B cell (primary cell): ENCODE results near the gene COA8.

Experiments
- EZH2 ChIP-seq: IDR thresholded peaks from 2 replicates; pipeline ENCODE4 v1.6.1; 2012; ENCODE audit warnings: borderline replicate concordance, low read depth, mild to moderate bottlenecking, moderate library complexity, low read length; ENCODE audit not compliant: insufficient read depth, poor library complexity, severe bottlenecking
- TF ChIP-seq, protein P1 (sequence below): fragments of 200-600 bp; IDR thresholded peaks from one replicate; pipeline ENCODE4 v1.8.0; 2022; ENCODE audit warnings: antibody characterized with exemption, mild to moderate bottlenecking

DNA sequence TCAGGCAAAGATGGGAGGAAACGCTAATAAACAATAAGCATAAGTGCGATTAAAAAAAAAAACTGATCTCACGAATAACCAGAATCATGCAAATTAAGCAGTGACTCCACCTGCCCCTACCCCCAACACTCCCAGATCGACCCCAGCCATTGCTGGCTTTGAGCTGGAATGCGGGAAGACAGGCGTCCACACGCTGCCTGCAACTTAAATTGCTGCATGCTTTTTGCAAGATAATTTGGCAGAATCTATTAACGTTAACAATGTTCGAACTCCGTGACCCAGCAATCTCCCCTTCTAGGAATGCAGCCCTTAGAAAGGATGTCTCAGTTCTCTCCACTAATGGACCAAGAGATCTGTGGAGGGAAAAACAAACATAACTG is 39.2 kb upstream of the COA8 start:
- TF ChIP-seq, protein P1, sequence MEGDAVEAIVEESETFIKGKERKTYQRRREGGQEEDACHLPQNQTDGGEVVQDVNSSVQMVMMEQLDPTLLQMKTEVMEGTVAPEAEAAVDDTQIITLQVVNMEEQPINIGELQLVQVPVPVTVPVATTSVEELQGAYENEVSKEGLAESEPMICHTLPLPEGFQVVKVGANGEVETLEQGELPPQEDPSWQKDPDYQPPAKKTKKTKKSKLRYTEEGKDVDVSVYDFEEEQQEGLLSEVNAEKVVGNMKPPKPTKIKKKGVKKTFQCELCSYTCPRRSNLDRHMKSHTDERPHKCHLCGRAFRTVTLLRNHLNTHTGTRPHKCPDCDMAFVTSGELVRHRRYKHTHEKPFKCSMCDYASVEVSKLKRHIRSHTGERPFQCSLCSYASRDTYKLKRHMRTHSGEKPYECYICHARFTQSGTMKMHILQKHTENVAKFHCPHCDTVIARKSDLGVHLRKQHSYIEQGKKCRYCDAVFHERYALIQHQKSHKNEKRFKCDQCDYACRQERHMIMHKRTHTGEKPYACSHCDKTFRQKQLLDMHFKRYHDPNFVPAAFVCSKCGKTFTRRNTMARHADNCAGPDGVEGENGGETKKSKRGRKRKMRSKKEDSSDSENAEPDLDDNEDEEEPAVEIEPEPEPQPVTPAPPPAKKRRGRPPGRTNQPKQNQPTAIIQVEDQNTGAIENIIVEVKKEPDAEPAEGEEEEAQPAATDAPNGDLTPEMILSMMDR, result no peak
- TF ChIP-seq EZH2, result no peak
